DOHH2 (cell line): ENCODE measurements around the gene RIMBP2.

ENCODE experiments used
- H3F3A ChIP-seq: fragments of 200-600 bp; sonication (generic), shearing (Covaris generic); 2 replicates; pipeline ENCODE4 v1.6.0; 2016; ENCODE audit warnings: antibody characterized with exemption, mild to moderate bottlenecking; ENCODE audit not compliant: control insufficient read depth, insufficient read depth
- H3K27ac ChIP-seq: fragments of 200-600 bp; sonication (generic); 2 replicates; pipeline ENCODE4 v1.5.1; 2014; ENCODE audit warnings: low read depth, mild to moderate bottlenecking, low read length, moderate library complexity
- H3K27me3 ChIP-seq: fragments of 200-600 bp; sonication (generic); 2 replicates; pipeline ENCODE4 v1.6.1; 2014; ENCODE audit warnings: mild to moderate bottlenecking, low read length, mixed read lengths; ENCODE audit not compliant: control insufficient read depth
- H3K36me3 ChIP-seq: fragments of 200-600 bp; sonication (generic); 2 replicates; pipeline ENCODE4 v1.6.1; 2014; ENCODE audit warnings: mild to moderate bottlenecking, low read length, moderate library complexity, mixed read lengths; ENCODE audit not compliant: control insufficient read depth
- H3K4me1 ChIP-seq: fragments of 200-600 bp; sonication (generic); 2 replicates; pipeline ENCODE4 v1.6.1; 2014; ENCODE audit warnings: mild to moderate bottlenecking, low read length, mixed read lengths; ENCODE audit not compliant: control insufficient read depth
- H3K4me2 ChIP-seq: fragments of 200-600 bp; sonication (generic); 2 replicates; pipeline ENCODE4 v1.6.0; 2014; ENCODE audit warnings: mild to moderate bottlenecking, low read length, moderate library complexity
- H3K4me3 ChIP-seq: fragments of 200-600 bp; sonication (generic); 2 replicates; pipeline ENCODE4 v1.5.1; 2014; ENCODE audit warnings: mild to moderate bottlenecking, low read length, mixed read lengths
- H3K79me2 ChIP-seq: fragments of 200-600 bp; sonication (generic); 2 replicates; pipeline ENCODE4 v1.6.1; 2014; ENCODE audit warnings: mild to moderate bottlenecking, low read length, mixed read lengths; ENCODE audit not compliant: control insufficient read depth
- H3K9me2 ChIP-seq: fragments of 200-600 bp; sonication (generic); replicated peaks from 2 replicates; pipeline ENCODE4 v1.6.1; 2014; ENCODE audit warnings: mild to moderate bottlenecking, low read length, mixed read lengths; ENCODE audit not compliant: control insufficient read depth
- H3K9me3 ChIP-seq: fragments of 200-600 bp; sonication (generic); 2 replicates; pipeline ENCODE4 v1.6.1; 2014; ENCODE audit warnings: antibody characterized with exemption, low read length, mixed read lengths; ENCODE audit not compliant: control insufficient read depth, insufficient read depth
- H4K20me1 ChIP-seq: fragments of 200-600 bp; sonication (generic); 2 replicates; pipeline ENCODE4 v1.6.0; 2014; ENCODE audit warnings: low read depth, mild to moderate bottlenecking, antibody characterized with exemption, low read length, moderate library complexity; ENCODE audit not compliant: control insufficient read depth, insufficient read depth
- CTCF ChIP-seq: fragments of 200-600 bp; sonication (generic); IDR thresholded peaks from one replicate; pipeline ENCODE4 v1.5.1; 2014; ENCODE audit warnings: antibody characterized with exemption, mild to moderate bottlenecking, low read depth, low read length; ENCODE audit not compliant: poor library complexity, severe bottlenecking
- EZH2phosphoT487 ChIP-seq: fragments of 200-600 bp; sonication (generic); IDR thresholded peaks from 2 replicates; pipeline ENCODE4 v1.6.1; 2017; ENCODE audit warnings: borderline replicate concordance, mild to moderate bottlenecking, antibody characterized with exemption, low read length, moderate library complexity, mixed read lengths

Gene RIMBP2

GRCh38 chr12:130477266-130477665 lies 238.8 kb downstream of the RIMBP2 start:
- Histone ChIP-seq H3K4me3 (no peak overlapping the region), H3K36me3 (no peaks in the 10 kb centered on the region), H3K4me1 (no peaks in the 10 kb centered on the region), H3K79me2 (no peaks in the 10 kb centered on the region), H3K4me2 (no peak overlapping the region), H3K9me2 (no peaks in the 10 kb centered on the region), H4K20me1 (no peaks in the 10 kb centered on the region), H3K27ac (no peak overlapping the region), H3F3A (no peaks in the 10 kb centered on the region), H3K9me3 (no peaks in the 10 kb centered on the region), H3K27me3 (no peaks in the 10 kb centered on the region)
- TF ChIP-seq CTCF, result no peak
- no peak for TF ChIP-seq EZH2phosphoT487

- H3K9me3 ChIP-seq, result no peaks in the 10 kb centered on the region
- TF ChIP-seq CTCF, result no peak
- TF ChIP-seq EZH2phosphoT487, result no peak
- H3K9me2 ChIP-seq, result no peaks in the 10 kb centered on the region
- H3K4me3 ChIP-seq, result no peak overlapping the region
- no peak overlapping the region for H3K4me2 ChIP-seq
- no peaks in the 10 kb centered on the region for H4K20me1 ChIP-seq
- no peak overlapping the region for H3K27ac ChIP-seq
- no peaks in the 10 kb centered on the region for H3K27me3 ChIP-seq
- H3K36me3 ChIP-seq, result no peaks in the 10 kb centered on the region
- H3F3A ChIP-seq, result no peaks in the 10 kb centered on the region
- H3K79me2 ChIP-seq, result no peaks in the 10 kb centered on the region
- H3K4me1 ChIP-seq, result no peaks in the 10 kb centered on the region
Observed at GRCh38 chr12:130476451-130477135, 239.5 kb downstream of the RIMBP2 start.

DNA sequence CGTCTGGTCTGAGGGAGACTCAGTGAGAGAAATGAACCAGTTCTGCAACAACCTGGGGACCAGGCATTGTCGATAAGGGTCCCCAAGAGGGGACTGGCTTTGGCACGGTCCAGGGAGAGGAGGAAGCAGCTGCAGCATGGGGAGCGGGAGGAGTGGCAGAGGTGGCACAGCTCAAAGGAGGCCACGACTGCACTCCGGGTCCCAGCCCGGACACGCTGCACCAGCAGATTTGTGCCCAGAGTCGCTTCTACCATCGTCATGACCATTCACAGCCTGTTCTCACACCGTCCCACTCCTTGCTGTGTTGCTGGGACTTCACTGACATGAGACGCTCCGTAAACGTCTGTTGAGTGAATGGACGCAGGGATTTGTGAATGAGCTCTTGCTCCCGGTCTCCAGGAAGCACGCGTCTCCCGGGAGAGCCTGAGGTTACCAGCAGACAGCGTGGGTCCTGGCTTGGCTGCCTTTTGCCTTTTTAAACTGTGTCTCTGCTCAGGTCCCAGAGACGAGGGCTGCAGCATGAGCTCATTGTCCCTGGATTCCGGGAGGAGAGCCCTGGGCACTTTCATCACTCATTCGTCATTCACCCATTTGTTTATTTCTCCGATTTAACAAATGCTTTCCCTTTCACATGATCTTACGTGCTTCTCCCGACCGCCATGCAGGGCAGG lies 241.4 kb downstream of the RIMBP2 start:
- no peak overlapping the region for H3K4me3 ChIP-seq
- no peak overlapping the region for H3K27ac ChIP-seq
- H3K79me2 ChIP-seq, result no peaks in the 10 kb centered on the region
- H3F3A ChIP-seq, result no peaks in the 10 kb centered on the region
- no peaks in the 10 kb centered on the region for H3K36me3 ChIP-seq
- TF ChIP-seq CTCF, result no peak
- no peak for TF ChIP-seq EZH2phosphoT487
- H3K4me2 ChIP-seq, result no peak overlapping the region
- H3K4me1 ChIP-seq, result no peaks in the 10 kb centered on the region
- H3K27me3 ChIP-seq, result no peaks in the 10 kb centered on the region
- no peaks in the 10 kb centered on the region for H4K20me1 ChIP-seq
- H3K9me2 ChIP-seq, result no peaks in the 10 kb centered on the region
- H3K9me3 ChIP-seq, result no peaks in the 10 kb centered on the region
